A673 (cell line): ENCODE results near the gene FOXQ1. TPM values are rescaled to one million over a fixed set of nuclear protein-coding genes. Genes with fewer than 3 reads are reported as not detected.

ENCODE experiments used
- BruUV-seq: library from RNA; stranded (reverse); fragments of 400-500 nt; replicated peaks from 2 replicates; lab custom pipeline; 2021; lab: Mats Ljungman, UMichigan
- CTCF ChIA-PET: fragments of 300-600 bp; sonication (Branson Sonifier 250); formaldehyde crosslinking; loops from one replicate; lab custom pipeline; 2022; ENCODE audit warnings: antibody characterized with exemption; lab: Charles Lee
- POLR2A ChIA-PET: fragments of 300-600 bp; sonication (Branson Sonifier 250); formaldehyde crosslinking; loops from one replicate; lab custom pipeline; 2022; ENCODE audit warnings: antibody characterized with exemption; ENCODE audit not compliant: low non-redundant PET; lab: Charles Lee
- DNase-seq: peaks from one replicate; pipeline ENCODE4 v3.0.0-alpha.2; 2015; ENCODE audit warnings: low spot score
- H3K27ac ChIP-seq: fragments of 200-600 bp; sonication (generic); 2 replicates; pipeline ENCODE4 v1.5.1; 2016; ENCODE audit warnings: mixed run types, low read depth, mild to moderate bottlenecking, mixed read lengths, antibody characterized with exemption, low read length; ENCODE audit not compliant: poor library complexity, severe bottlenecking
- H3K27me3 ChIP-seq: fragments of 200-600 bp; sonication (generic); replicated peaks from 2 replicates; pipeline ENCODE4 v1.6.1; 2017; ENCODE audit warnings: mixed run types, low read depth, mild to moderate bottlenecking, mixed read lengths, antibody characterized with exemption, low read length; ENCODE audit not compliant: insufficient read depth, poor library complexity
- H3K36me3 ChIP-seq: fragments of 200-600 bp; sonication (generic); 2 replicates; pipeline ENCODE4 v1.6.1; 2016; ENCODE audit warnings: mixed run types, mild to moderate bottlenecking, mixed read lengths, antibody characterized with exemption, low read length; ENCODE audit not compliant: insufficient read depth, poor library complexity, severe bottlenecking
- H3K4me1 ChIP-seq: fragments of 200-600 bp; sonication (generic); 2 replicates; pipeline ENCODE4 v1.6.1; 2017; ENCODE audit warnings: mixed run types, mild to moderate bottlenecking, mixed read lengths, antibody characterized with exemption, low read length; ENCODE audit not compliant: insufficient read depth, poor library complexity, severe bottlenecking
- H3K4me3 ChIP-seq: fragments of 200-600 bp; sonication (generic); 2 replicates; pipeline ENCODE4 v1.5.1; 2016; ENCODE audit warnings: low read depth, mixed run types, mild to moderate bottlenecking, mixed read lengths, low read length; ENCODE audit not compliant: poor library complexity, severe bottlenecking
- H3K9me3 ChIP-seq: fragments of 200-600 bp; sonication (generic); 2 replicates; pipeline ENCODE4 v1.6.1; 2016; ENCODE audit warnings: mixed run types, low read depth, mild to moderate bottlenecking, mixed read lengths, antibody characterized with exemption, low read length; ENCODE audit not compliant: poor library complexity, severe bottlenecking
- CTCF ChIP-seq: fragments of 300-800, 200-600 bp; sonication (generic); conservative IDR thresholded peaks from 2 replicates; pipeline ENCODE4 v1.5.1; 2017; ENCODE audit warnings: low read depth, mild to moderate bottlenecking, antibody characterized with exemption, low read length, moderate library complexity, mixed read lengths
- EZH2 ChIP-seq: fragments of 200-600 bp; sonication (generic); IDR thresholded peaks from 2 replicates; pipeline ENCODE4 v1.6.1; 2017; ENCODE audit warnings: borderline replicate concordance, low read depth, mild to moderate bottlenecking, mixed read lengths, antibody characterized with exemption, low read length; ENCODE audit not compliant: poor library complexity, severe bottlenecking
- intact Hi-C: fragments of 100-400 bp; cut with micrococcal nuclease; formaldehyde crosslinking; loops from one replicate; pipeline ENCODE4 v1.10.0; 2022; ENCODE audit not compliant: unreplicated experiment
- total RNA-seq: library from RNA; stranded (reverse); gene quantifications from 2 replicates; pipeline ENCODE4 v1.2.3, GENCODE V29; 2021

The FOXQ1 gene
- total RNA-seq, 1 experiment from 2014 or later = not detected

GRCh38 chr6:1278061-1278720 lies 33.7 kb upstream of the FOXQ1 start:
- Histone ChIP-seq H3K27ac (no peak overlapping the region), H3K4me1 (no peaks in the 10 kb centered on the region), H3K36me3 (no peaks in the 10 kb centered on the region), H3K4me3 (no peak overlapping the region), H3K9me3 (no peaks in the 10 kb centered on the region), H3K27me3 (peaks cover 21% of the 10 kb centered on the region)
- no TSS peak for BruUV-seq
- ChIA-PET POLR2A (no interaction called here), CTCF (no interaction called here)
- TF ChIP-seq EZH2 = no peak
- TF ChIP-seq CTCF = no peak
- DNase-seq = no peak
- intact Hi-C loops = no loop called here

DNA sequence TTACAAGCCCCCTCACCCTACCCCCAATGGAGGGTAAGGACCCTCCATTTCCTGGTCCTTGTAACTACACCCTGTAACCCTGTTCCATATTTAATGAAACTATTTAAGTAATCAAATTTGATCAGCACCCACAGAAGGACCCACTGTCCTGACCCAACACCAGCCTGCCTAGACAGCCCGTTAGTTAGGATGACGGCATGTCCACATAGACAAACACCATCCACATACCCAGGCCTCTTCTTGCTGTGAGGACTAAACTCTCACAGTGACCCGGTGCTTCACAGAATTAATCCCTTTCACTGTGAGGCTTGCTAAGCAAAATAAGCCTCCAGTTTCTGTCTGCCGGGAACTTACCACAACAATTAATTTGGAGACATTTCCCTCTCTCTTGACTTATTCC lies 32.8 kb upstream of the FOXQ1 start:
- CTCF ChIA-PET = no interaction called here

DNA sequence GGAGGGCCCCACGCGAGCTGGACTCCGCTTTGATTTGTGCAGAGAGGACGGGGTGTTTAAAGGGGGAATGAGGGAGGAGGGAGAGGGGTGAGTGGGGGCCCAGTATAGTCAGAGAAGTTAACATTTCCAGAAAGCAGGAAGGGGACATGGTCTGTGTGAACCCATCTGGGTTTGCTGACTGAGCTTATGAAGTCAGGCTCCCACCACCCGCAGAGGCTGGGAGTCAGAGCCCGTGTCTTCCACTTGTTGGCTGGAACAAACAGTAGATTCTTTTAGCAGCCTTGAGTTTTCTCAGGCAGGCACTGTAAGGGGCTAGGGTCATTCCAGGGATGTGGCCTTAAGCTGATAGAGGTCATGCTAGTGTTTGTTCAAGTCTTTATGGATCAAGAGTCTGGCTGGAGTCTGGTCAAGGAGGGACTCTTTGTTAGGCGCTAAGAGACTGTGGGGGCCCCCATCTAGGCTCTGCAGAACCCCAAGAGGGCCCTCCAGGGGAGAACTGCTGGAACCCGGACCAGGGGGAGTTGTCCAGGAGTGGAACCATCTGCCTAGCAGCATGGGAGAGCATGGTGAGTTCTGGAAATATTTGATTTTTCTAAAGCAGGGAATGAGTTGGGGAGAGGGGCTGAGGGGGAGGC lies 31.1 kb upstream of the FOXQ1 start:
- ChIA-PET POLR2A (no interaction called here), CTCF (no interaction called here)
- intact Hi-C loops = no loop called here

More for the DNA sequence above, 32.8 kb upstream of the FOXQ1 start:
- Histone ChIP-seq H3K27me3 (peaks cover 21% of the 10 kb centered on the region), H3K4me1 (no peaks in the 10 kb centered on the region), H3K9me3 (no peaks in the 10 kb centered on the region), H3K4me3 (no peak overlapping the region), H3K36me3 (no peaks in the 10 kb centered on the region), H3K27ac (no peak overlapping the region)
- no peak for DNase-seq
- no TSS peak for BruUV-seq
- intact Hi-C loops = no loop called here
- POLR2A ChIA-PET = no interaction called here
- no peak for TF ChIP-seq CTCF
- TF ChIP-seq EZH2 = no peak

More for the DNA sequence above, 31.1 kb upstream of the FOXQ1 start:
- Histone ChIP-seq H3K27me3 (peaks cover 21% of the 10 kb centered on the region), H3K4me3 (no peak overlapping the region), H3K4me1 (no peaks in the 10 kb centered on the region), H3K9me3 (no peaks in the 10 kb centered on the region), H3K36me3 (no peaks in the 10 kb centered on the region), H3K27ac (no peak overlapping the region)
- no peak for TF ChIP-seq EZH2
- no peak for TF ChIP-seq CTCF
- no peak for DNase-seq
- no TSS peak for BruUV-seq
